GM12872 (cell line): ENCODE data around the gene PRKCA.

Experiments used
- CTCF ChIP-seq: IDR thresholded peaks from 3 replicates; pipeline ENCODE4 v1.5.1; 2011; ENCODE audit warnings: low read depth, mild to moderate bottlenecking, low read length, moderate library complexity; ENCODE audit not compliant: insufficient read depth

Gene PRKCA

GRCh38 chr17:66652840-66653507 lies 350.6 kb downstream of the PRKCA start:
- TF ChIP-seq CTCF = no peak

GRCh38 chr17:66654106-66654740 lies 351.8 kb downstream of the PRKCA start:
- TF ChIP-seq CTCF = no peak

GRCh38 chr17:66654764-66655163 lies 352.4 kb downstream of the PRKCA start:
- no peak for TF ChIP-seq CTCF

GRCh38 chr17:66655461-66655860 lies 353.0 kb downstream of the PRKCA start:
- no peak for TF ChIP-seq CTCF

- TF ChIP-seq CTCF = no peak
Measured at GRCh38 chr17:66655861-66656260, 353.4 kb downstream of the PRKCA start.

GRCh38 chr17:66661411-66662256 lies 359.2 kb downstream of the PRKCA start:
- no peak for TF ChIP-seq CTCF

GRCh38 chr17:66662496-66662895 lies 360.1 kb downstream of the PRKCA start:
- TF ChIP-seq CTCF = no peak
